Measurements from ENCODE around the gene OBI1. TPM values are rescaled to one million over a fixed set of nuclear protein-coding genes. Genes with fewer than 3 reads are reported as not detected.

OBI1 gene
- total RNA-seq, 1 donor from 2014 or later, result 18.1 TPM

DNA sequence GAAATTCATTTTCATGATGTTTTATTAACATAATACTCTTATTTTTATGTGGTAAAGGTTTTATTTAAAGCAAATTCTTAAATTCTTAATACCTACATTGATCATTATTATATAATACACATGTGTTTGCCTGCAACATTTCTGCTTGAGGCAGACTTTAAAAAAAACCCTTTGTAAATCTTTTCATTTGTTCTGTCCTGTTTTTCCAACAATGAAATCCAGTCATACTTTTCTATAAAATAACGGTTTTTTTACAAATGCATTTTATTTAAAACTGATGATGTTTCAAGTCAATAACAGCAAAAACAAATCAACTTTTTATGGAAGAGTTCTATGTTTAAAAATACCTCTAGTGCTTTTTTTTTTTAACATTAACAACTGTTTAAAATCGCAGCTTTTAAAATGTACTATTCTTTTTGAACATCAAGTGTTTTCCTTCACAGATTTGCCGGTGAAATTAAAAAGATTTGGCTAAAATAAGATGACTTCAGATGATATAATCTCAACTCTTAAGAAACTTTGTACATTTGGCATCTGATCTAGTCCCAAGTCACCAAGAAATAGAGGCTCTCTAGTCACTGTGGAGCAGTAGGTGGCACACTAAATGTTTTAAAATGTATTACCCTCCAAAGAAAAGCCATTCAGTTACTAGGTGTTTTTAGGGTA is 60.7 kb downstream of the OBI1 start:
- DNase-seq (ENCODE audit: low spot score), result no peak
- Mint-ChIP-seq H3K4me1 (ENCODE audit: low read depth) (peaks cover 26% of the 10 kb centered on the region), H3K36me3 (ENCODE audit: low read depth) (peaks cover 6% of the 10 kb centered on the region), H3K27ac (no peak overlapping the region), H3K9me3 (no peaks in the 10 kb centered on the region), H3K27me3 (ENCODE audit: low read depth) (peaks cover 79% of the 10 kb centered on the region), H3K4me3 (ENCODE audit: low read depth) (no peak overlapping the region)
- intact Hi-C loops (cut with micrococcal nuclease), result loop anchor here (5.0 to 10.0 kb wide), 2 partner anchors 353 to 1744 kb away; partner anchors contain the start of gene SPRY2

DNA sequence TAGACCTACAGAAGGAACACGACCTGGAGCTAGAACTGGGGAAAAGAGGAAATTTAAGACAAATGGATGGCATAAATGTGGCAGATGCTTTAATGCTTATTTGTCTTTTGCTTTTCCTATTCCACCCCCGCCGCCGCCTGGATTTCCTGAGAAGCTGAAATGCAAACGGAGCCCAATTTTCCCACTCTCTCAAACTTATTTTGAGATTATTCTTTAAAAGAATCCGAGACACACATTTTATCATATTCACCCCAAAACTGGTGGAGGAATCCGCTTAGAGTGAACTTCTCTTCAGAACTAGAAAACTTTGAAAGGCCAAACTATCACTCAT is 61.4 kb downstream of the OBI1 start:
- peaks cover 82% of the 10 kb centered on the region for H3K27me3 Mint-ChIP-seq (ENCODE audit: low read depth)
- no peak for DNase-seq (ENCODE audit: low spot score)
- no peak overlapping the region for H3K4me3 Mint-ChIP-seq (ENCODE audit: low read depth)
- no peak overlapping the region for H3K27ac Mint-ChIP-seq
- H3K36me3 Mint-ChIP-seq (ENCODE audit: low read depth), result peaks cover 6% of the 10 kb centered on the region
- intact Hi-C loops (cut with micrococcal nuclease), result loop anchor here (5.0 to 10.0 kb wide), 2 partner anchors 353 to 1745 kb away; partner anchors contain the start of gene SPRY2
- H3K4me1 Mint-ChIP-seq (ENCODE audit: low read depth), result peaks cover 23% of the 10 kb centered on the region
- H3K9me3 Mint-ChIP-seq, result no peaks in the 10 kb centered on the region

DNA sequence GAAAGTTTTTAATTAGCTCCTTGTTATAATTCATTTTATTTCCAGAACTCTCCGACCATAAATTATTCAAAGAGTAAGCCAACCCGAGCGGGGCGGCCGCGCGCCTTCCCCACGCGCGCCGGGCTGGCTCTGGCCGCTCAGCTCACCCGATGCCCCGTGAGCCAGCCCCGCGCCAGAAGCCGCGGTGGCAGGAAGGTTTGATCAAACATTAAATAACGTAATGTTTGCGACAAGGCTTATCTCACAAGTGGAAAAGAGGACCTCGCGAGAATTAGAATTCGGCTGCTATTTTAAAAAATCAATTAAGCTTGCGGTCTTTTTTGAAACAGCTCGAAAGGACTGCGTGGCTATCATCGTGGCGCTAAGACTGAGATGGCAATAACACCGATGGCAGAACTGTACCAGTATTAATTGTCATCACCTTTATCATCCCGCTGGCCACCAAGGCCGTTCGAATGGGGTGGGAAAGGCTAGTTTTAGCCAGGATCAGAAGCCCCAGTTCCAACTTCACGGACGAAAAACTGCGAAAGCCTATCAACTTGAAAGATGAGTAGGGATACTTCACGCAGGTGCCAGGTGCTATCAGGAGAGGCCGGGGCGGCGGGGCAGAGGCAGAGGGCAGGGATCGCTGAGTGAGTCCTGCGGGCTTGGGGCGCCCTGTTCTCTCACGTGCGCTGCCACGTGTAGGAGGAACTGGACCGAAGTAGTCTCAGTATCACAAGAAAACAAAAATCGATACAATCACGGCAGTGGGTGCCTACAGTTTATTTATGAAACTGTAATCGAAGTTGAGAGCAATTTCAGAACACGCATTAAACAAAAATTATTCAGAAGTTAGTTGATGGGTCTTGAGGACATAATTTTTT is 62.0 kb downstream of the OBI1 start:
- DNase-seq (ENCODE audit: low spot score), result no peak
- Mint-ChIP-seq H3K4me1 (ENCODE audit: low read depth) (peaks cover 19% of the 10 kb centered on the region), H3K27me3 (ENCODE audit: low read depth) (peaks cover 83% of the 10 kb centered on the region), H3K27ac (no peak overlapping the region), H3K36me3 (ENCODE audit: low read depth) (peaks cover 6% of the 10 kb centered on the region), H3K4me3 (ENCODE audit: low read depth) (no peak overlapping the region), H3K9me3 (no peaks in the 10 kb centered on the region)
- intact Hi-C loops (cut with micrococcal nuclease), result loop anchor here (5.0 to 10.0 kb wide), 2 partner anchors 352 to 1745 kb away; partner anchors contain the start of gene SPRY2

GRCh38 chr13:78596399-78596735 is 62.6 kb downstream of the OBI1 start:
- no peak for DNase-seq (ENCODE audit: low spot score)
- intact Hi-C loops (cut with micrococcal nuclease), result loop anchor here (5.0 to 10.0 kb wide), 2 partner anchors 352 to 1746 kb away; partner anchors contain the start of gene SPRY2
- H3K36me3 Mint-ChIP-seq (ENCODE audit: low read depth), result peaks cover 6% of the 10 kb centered on the region
- H3K27ac Mint-ChIP-seq, result no peak overlapping the region
- peaks cover 17% of the 10 kb centered on the region for H3K4me1 Mint-ChIP-seq (ENCODE audit: low read depth)
- H3K9me3 Mint-ChIP-seq, result no peaks in the 10 kb centered on the region
- no peak overlapping the region for H3K4me3 Mint-ChIP-seq (ENCODE audit: low read depth)
- H3K27me3 Mint-ChIP-seq (ENCODE audit: low read depth), result peaks cover 85% of the 10 kb centered on the region

GRCh38 chr13:78595495-78596398 is 63.2 kb downstream of the OBI1 start:
- H3K27ac Mint-ChIP-seq, result no peak overlapping the region
- H3K36me3 Mint-ChIP-seq (ENCODE audit: low read depth), result peaks cover 5% of the 10 kb centered on the region
- H3K4me1 Mint-ChIP-seq (ENCODE audit: low read depth), result peaks cover 14% of the 10 kb centered on the region
- no peaks in the 10 kb centered on the region for H3K9me3 Mint-ChIP-seq
- no peak for DNase-seq (ENCODE audit: low spot score)
- intact Hi-C loops (cut with micrococcal nuclease), result loop anchor here (1.0 to 10.0 kb wide), 4 partner anchors 8 to 1747 kb away; partner anchors contain the start of genes POU4F1 and SPRY2
- peaks cover 81% of the 10 kb centered on the region for H3K27me3 Mint-ChIP-seq (ENCODE audit: low read depth)
- no peak overlapping the region for H3K4me3 Mint-ChIP-seq (ENCODE audit: low read depth)

DNA sequence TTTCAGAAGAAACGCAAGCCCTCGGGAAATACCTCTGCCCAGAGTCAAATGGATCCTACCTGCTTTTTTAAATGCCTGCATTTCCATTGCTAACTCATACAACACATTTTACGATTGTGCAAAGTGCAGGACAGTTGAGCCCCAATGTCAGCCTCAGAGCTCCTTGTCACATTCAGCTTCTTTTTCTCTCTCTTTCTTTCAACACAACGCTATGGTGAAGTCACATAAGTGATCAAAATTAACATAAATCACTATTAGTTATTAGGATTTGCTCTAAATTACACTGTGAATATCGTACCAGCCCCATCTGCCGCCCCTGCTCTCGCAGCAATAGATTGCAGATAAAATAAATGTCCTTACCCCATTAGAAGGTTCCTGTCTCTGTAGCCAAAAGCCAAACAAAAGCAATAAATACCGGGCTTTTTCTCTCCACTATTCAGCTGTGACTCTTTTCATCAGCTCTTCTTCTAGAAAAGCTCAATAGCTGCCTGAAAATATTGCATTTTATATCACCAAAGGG is 64.4 kb downstream of the OBI1 start:
- peaks cover 79% of the 10 kb centered on the region for H3K27me3 Mint-ChIP-seq (ENCODE audit: low read depth)
- H3K4me3 Mint-ChIP-seq (ENCODE audit: low read depth), result no peak overlapping the region
- H3K4me1 Mint-ChIP-seq (ENCODE audit: low read depth), result peaks cover 8% of the 10 kb centered on the region
- H3K9me3 Mint-ChIP-seq, result no peaks in the 10 kb centered on the region
- intact Hi-C loops (cut with micrococcal nuclease), result loop anchor here (2.0 to 10.0 kb wide), 3 partner anchors 14 to 457 kb away; no protein-coding TSS in a partner anchor
- no peak for DNase-seq (ENCODE audit: low spot score)
- no peak overlapping the region for H3K27ac Mint-ChIP-seq
- H3K36me3 Mint-ChIP-seq (ENCODE audit: low read depth), result no peaks in the 10 kb centered on the region

DNA sequence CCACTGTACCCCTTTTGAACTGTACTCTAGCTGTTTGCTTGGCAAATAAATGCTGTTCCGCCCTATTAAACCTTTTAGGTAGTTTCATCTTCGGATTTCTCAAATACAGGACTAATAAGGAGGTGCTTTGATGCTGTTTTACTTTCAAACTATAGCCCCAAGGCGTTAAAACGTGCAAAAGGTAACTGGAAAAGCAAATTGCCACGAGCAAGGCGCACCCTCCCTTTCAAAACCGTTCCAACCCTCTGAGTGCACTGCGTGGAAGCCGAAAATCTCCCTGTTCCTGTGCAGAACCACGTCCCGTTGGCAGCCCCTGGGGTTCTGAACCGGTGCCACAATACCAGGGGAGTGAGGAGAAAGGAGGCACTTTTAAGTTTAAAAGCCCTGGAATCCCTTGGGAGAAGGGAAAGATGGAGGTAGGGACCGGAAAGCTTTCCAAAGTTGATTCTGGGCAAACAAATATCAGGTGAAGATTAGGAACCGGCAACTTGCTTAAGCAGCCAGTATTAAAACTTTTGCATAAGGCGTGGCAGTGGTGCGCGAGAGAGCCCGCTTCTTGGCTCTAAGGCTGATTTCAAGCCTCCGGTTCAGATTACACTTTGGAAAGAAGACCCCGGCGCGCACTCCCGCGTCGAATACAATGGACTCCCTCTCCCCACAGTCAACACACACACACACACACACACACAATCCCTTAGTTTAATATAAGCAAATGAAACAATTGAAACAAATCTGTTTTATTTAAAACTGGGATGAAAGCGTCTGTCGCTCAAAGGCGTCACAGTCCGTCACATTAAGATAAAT is 65.1 kb downstream of the OBI1 start:
- no peak for DNase-seq (ENCODE audit: low spot score)
- peaks cover 8% of the 10 kb centered on the region for H3K4me1 Mint-ChIP-seq (ENCODE audit: low read depth)
- no peaks in the 10 kb centered on the region for H3K36me3 Mint-ChIP-seq (ENCODE audit: low read depth)
- no peak overlapping the region for H3K4me3 Mint-ChIP-seq (ENCODE audit: low read depth)
- H3K27ac Mint-ChIP-seq, result no peak overlapping the region
- intact Hi-C loops (cut with micrococcal nuclease), result loop anchor here (2.0 to 10.0 kb wide), 3 partner anchors 15 to 457 kb away; no protein-coding TSS in a partner anchor
- no peaks in the 10 kb centered on the region for H3K9me3 Mint-ChIP-seq
- H3K27me3 Mint-ChIP-seq (ENCODE audit: low read depth), result peaks cover 80% of the 10 kb centered on the region

- Mint-ChIP-seq H3K4me1 (ENCODE audit: low read depth) (peaks cover 8% of the 10 kb centered on the region), H3K27me3 (ENCODE audit: low read depth) (peaks cover 79% of the 10 kb centered on the region), H3K27ac (no peak overlapping the region), H3K9me3 (no peaks in the 10 kb centered on the region), H3K36me3 (ENCODE audit: low read depth) (no peaks in the 10 kb centered on the region), H3K4me3 (ENCODE audit: low read depth) (no peak overlapping the region)
- no peak for DNase-seq (ENCODE audit: low spot score)
- intact Hi-C loops (cut with micrococcal nuclease), result loop anchor here (5.0 to 10.0 kb wide), 2 partner anchors 348 to 456 kb away; no protein-coding TSS in a partner anchor
These were observed 65.8 kb downstream of the OBI1 start for GRCh38 chr13:78593129-78593528.

- Mint-ChIP-seq H3K4me3 (ENCODE audit: low read depth) (no peak overlapping the region), H3K4me1 (ENCODE audit: low read depth) (peaks cover 7% of the 10 kb centered on the region), H3K9me3 (no peaks in the 10 kb centered on the region), H3K27me3 (ENCODE audit: low read depth) (peaks cover 80% of the 10 kb centered on the region), H3K27ac (no peak overlapping the region), H3K36me3 (ENCODE audit: low read depth) (no peaks in the 10 kb centered on the region)
- DNase-seq (ENCODE audit: low spot score), result no peak
- intact Hi-C loops (cut with micrococcal nuclease), result loop anchor here (5.0 to 10.0 kb wide), 2 partner anchors 348 to 455 kb away; no protein-coding TSS in a partner anchor
These were observed 66.4 kb downstream of the OBI1 start for GRCh38 chr13:78592584-78592983.

GRCh38 chr13:78589206-78589605 is 69.7 kb downstream of the OBI1 start:
- intact Hi-C loops (cut with micrococcal nuclease), result no loop called here
- no peaks in the 10 kb centered on the region for H3K9me3 Mint-ChIP-seq
- H3K27me3 Mint-ChIP-seq (ENCODE audit: low read depth), result peaks cover 79% of the 10 kb centered on the region
- no peaks in the 10 kb centered on the region for H3K4me1 Mint-ChIP-seq (ENCODE audit: low read depth)
- no peak for DNase-seq (ENCODE audit: low spot score)
- no peaks in the 10 kb centered on the region for H3K36me3 Mint-ChIP-seq (ENCODE audit: low read depth)
- H3K27ac Mint-ChIP-seq, result no peak overlapping the region
- H3K4me3 Mint-ChIP-seq (ENCODE audit: low read depth), result no peak overlapping the region

- H3K4me1 Mint-ChIP-seq (ENCODE audit: low read depth), result no peaks in the 10 kb centered on the region
- H3K9me3 Mint-ChIP-seq, result no peaks in the 10 kb centered on the region
- DNase-seq (ENCODE audit: low spot score), result no peak
- H3K27ac Mint-ChIP-seq, result no peak overlapping the region
- H3K27me3 Mint-ChIP-seq (ENCODE audit: low read depth), result peaks cover 68% of the 10 kb centered on the region
- no peak overlapping the region for H3K4me3 Mint-ChIP-seq (ENCODE audit: low read depth)
- intact Hi-C loops (cut with micrococcal nuclease), result no loop called here
- no peaks in the 10 kb centered on the region for H3K36me3 Mint-ChIP-seq (ENCODE audit: low read depth)
These were observed 71.6 kb downstream of the OBI1 start for GRCh38 chr13:78587395-78587794.
